GM21447 (cell line): Measurements from ENCODE around the gene HIPK2.
"Not testable (repeated sequence)": the region's sequence is repeated elsewhere in the genome, so short reads cannot be mapped to it uniquely, and the experiment has no call there.

Experiments
- ATAC-seq: cut with Tn5 transposase; IDR thresholded peaks from one replicate; pipeline ENCODE4 v1.9.1; 2021; ENCODE audit not compliant: unreplicated experiment

The HIPK2 gene

GRCh38 chr7:139630643-139631519 lies 146.9 kb downstream of the HIPK2 start:
- ATAC-seq: no peak

GRCh38 chr7:139629392-139630082 lies 148.3 kb downstream of the HIPK2 start:
- ATAC-seq: no peak

- no peak for ATAC-seq
These were observed 150.0 kb downstream of the HIPK2 start for GRCh38 chr7:139627831-139628230.

GRCh38 chr7:139626817-139627216 lies 151.0 kb downstream of the HIPK2 start:
- no peak for ATAC-seq

GRCh38 chr7:139623518-139623917 lies 154.3 kb downstream of the HIPK2 start:
- no peak for ATAC-seq

GRCh38 chr7:139620676-139621344 lies 157.0 kb downstream of the HIPK2 start:
- ATAC-seq: peak; percentile 64

GRCh38 chr7:139619367-139619657 lies 158.5 kb downstream of the HIPK2 start:
- ATAC-seq: no peak

GRCh38 chr7:139618482-139619366 lies 159.1 kb downstream of the HIPK2 start:
- ATAC-seq: no peak

- ATAC-seq: no peak
These were observed 160.7 kb downstream of the HIPK2 start for GRCh38 chr7:139617074-139617473.

GRCh38 chr7:139614886-139615285 lies 162.9 kb downstream of the HIPK2 start:
- ATAC-seq: no peak

- no peak for ATAC-seq
These were observed 163.8 kb downstream of the HIPK2 start for GRCh38 chr7:139613971-139614411.

- ATAC-seq: not testable (repeated sequence)
These were observed 166.2 kb downstream of the HIPK2 start for GRCh38 chr7:139611556-139611955.

- no peak for ATAC-seq
These were observed 167.2 kb downstream of the HIPK2 start for GRCh38 chr7:139610595-139610994.

- ATAC-seq: no peak
These were observed 173.9 kb downstream of the HIPK2 start for GRCh38 chr7:139603896-139604295.

- ATAC-seq: no peak
These were observed 174.5 kb downstream of the HIPK2 start for GRCh38 chr7:139603282-139603681.

- ATAC-seq: no peak
These were observed 175.6 kb downstream of the HIPK2 start for GRCh38 chr7:139602143-139602722.

- no peak for ATAC-seq
These were observed 176.6 kb downstream of the HIPK2 start for GRCh38 chr7:139601176-139601575.

- no peak for ATAC-seq
These were observed 177.5 kb downstream of the HIPK2 start for GRCh38 chr7:139600306-139600705.

GRCh38 chr7:139598642-139599041 lies 179.2 kb downstream of the HIPK2 start:
- no peak for ATAC-seq

GRCh38 chr7:139597028-139597427 lies 180.8 kb downstream of the HIPK2 start:
- no peak for ATAC-seq
